Measurements from ENCODE around the gene ATOH8.

Gene ATOH8

GRCh38 chr2:85795331-85796045 is 41.7 kb downstream of the ATOH8 start:
- Histone ChIP-seq H3K9ac (ENCODE audit: low read depth, low read length) (no peak overlapping the region), H3K27ac (ENCODE audit: low read length) (no peak overlapping the region), H3K27me3 (ENCODE audit: insufficient read depth, low read length) (no peaks in the 10 kb centered on the region), H3K4me3 (ENCODE audit: low read length) (no peak overlapping the region), H3K4me1 (ENCODE audit: insufficient read depth, low read length) (no peaks in the 10 kb centered on the region), H3K36me3 (ENCODE audit: insufficient read depth, low read depth, low read length) (no peaks in the 10 kb centered on the region), H3K9me3 (ENCODE audit: insufficient read depth, low read depth, low read length) (no peaks in the 10 kb centered on the region)

- Histone ChIP-seq H3K27ac (ENCODE audit: low read length) (no peak overlapping the region), H3K4me3 (ENCODE audit: low read length) (no peak overlapping the region), H3K9ac (ENCODE audit: low read depth, low read length) (no peak overlapping the region)
These were observed 42.2 kb downstream of the ATOH8 start for GRCh38 chr2:85796046-85796340.

GRCh38 chr2:85796341-85797262 is 42.8 kb downstream of the ATOH8 start:
- no peak overlapping the region for H3K4me3 ChIP-seq (ENCODE audit: low read length)

More at GRCh38 chr2:85796046-85796340, 42.2 kb downstream of the ATOH8 start:
- Histone ChIP-seq H3K9me3 (ENCODE audit: insufficient read depth, low read depth, low read length) (no peaks in the 10 kb centered on the region), H3K27me3 (ENCODE audit: insufficient read depth, low read length) (no peaks in the 10 kb centered on the region), H3K4me1 (ENCODE audit: insufficient read depth, low read length) (no peaks in the 10 kb centered on the region), H3K36me3 (ENCODE audit: insufficient read depth, low read depth, low read length) (no peaks in the 10 kb centered on the region)

GRCh38 chr2:85797263-85797660 is 43.5 kb downstream of the ATOH8 start:
- no peaks in the 10 kb centered on the region for H3K27me3 ChIP-seq (ENCODE audit: insufficient read depth, low read length)
- H3K27ac ChIP-seq (ENCODE audit: low read length) = no peak overlapping the region

More at GRCh38 chr2:85796341-85797262, 42.8 kb downstream of the ATOH8 start:
- no peak overlapping the region for H3K9ac ChIP-seq (ENCODE audit: low read depth, low read length)
- H3K4me1 ChIP-seq (ENCODE audit: insufficient read depth, low read length) = no peaks in the 10 kb centered on the region
- no peaks in the 10 kb centered on the region for H3K27me3 ChIP-seq (ENCODE audit: insufficient read depth, low read length)
- no peaks in the 10 kb centered on the region for H3K36me3 ChIP-seq (ENCODE audit: insufficient read depth, low read depth, low read length)
- no peak overlapping the region for H3K27ac ChIP-seq (ENCODE audit: low read length)
- H3K9me3 ChIP-seq (ENCODE audit: insufficient read depth, low read depth, low read length) = no peaks in the 10 kb centered on the region

GRCh38 chr2:85797921-85798320 is 44.1 kb downstream of the ATOH8 start:
- H3K9me3 ChIP-seq (ENCODE audit: insufficient read depth, low read depth, low read length) = no peaks in the 10 kb centered on the region
- no peak overlapping the region for H3K4me3 ChIP-seq (ENCODE audit: low read length)
- no peaks in the 10 kb centered on the region for H3K27me3 ChIP-seq (ENCODE audit: insufficient read depth, low read length)
- no peak overlapping the region for H3K9ac ChIP-seq (ENCODE audit: low read depth, low read length)
- H3K4me1 ChIP-seq (ENCODE audit: insufficient read depth, low read length) = no peaks in the 10 kb centered on the region
- no peaks in the 10 kb centered on the region for H3K36me3 ChIP-seq (ENCODE audit: insufficient read depth, low read depth, low read length)
- no peak overlapping the region for H3K27ac ChIP-seq (ENCODE audit: low read length)

More at GRCh38 chr2:85797263-85797660, 43.5 kb downstream of the ATOH8 start:
- H3K9me3 ChIP-seq (ENCODE audit: insufficient read depth, low read depth, low read length) = no peaks in the 10 kb centered on the region
- H3K36me3 ChIP-seq (ENCODE audit: insufficient read depth, low read depth, low read length) = no peaks in the 10 kb centered on the region
- H3K4me1 ChIP-seq (ENCODE audit: insufficient read depth, low read length) = no peaks in the 10 kb centered on the region
- no peak overlapping the region for H3K4me3 ChIP-seq (ENCODE audit: low read length)
- no peak overlapping the region for H3K9ac ChIP-seq (ENCODE audit: low read depth, low read length)

GRCh38 chr2:85799215-85799956 is 45.6 kb downstream of the ATOH8 start:
- Histone ChIP-seq H3K36me3 (ENCODE audit: insufficient read depth, low read depth, low read length) (no peaks in the 10 kb centered on the region), H3K27ac (ENCODE audit: low read length) (no peak overlapping the region)

GRCh38 chr2:85800586-85800985 is 46.8 kb downstream of the ATOH8 start:
- H3K9ac ChIP-seq (ENCODE audit: low read depth, low read length) = no peak overlapping the region
- H3K27ac ChIP-seq (ENCODE audit: low read length) = no peak overlapping the region
- H3K9me3 ChIP-seq (ENCODE audit: insufficient read depth, low read depth, low read length) = no peaks in the 10 kb centered on the region
- H3K4me3 ChIP-seq (ENCODE audit: low read length) = no peak overlapping the region
- H3K27me3 ChIP-seq (ENCODE audit: insufficient read depth, low read length) = no peaks in the 10 kb centered on the region
- H3K36me3 ChIP-seq (ENCODE audit: insufficient read depth, low read depth, low read length) = no peaks in the 10 kb centered on the region
- no peaks in the 10 kb centered on the region for H3K4me1 ChIP-seq (ENCODE audit: insufficient read depth, low read length)

More at GRCh38 chr2:85799215-85799956, 45.6 kb downstream of the ATOH8 start:
- no peak overlapping the region for H3K4me3 ChIP-seq (ENCODE audit: low read length)
- H3K27me3 ChIP-seq (ENCODE audit: insufficient read depth, low read length) = no peaks in the 10 kb centered on the region
- no peaks in the 10 kb centered on the region for H3K9me3 ChIP-seq (ENCODE audit: insufficient read depth, low read depth, low read length)
- H3K9ac ChIP-seq (ENCODE audit: low read depth, low read length) = no peak overlapping the region
- no peaks in the 10 kb centered on the region for H3K4me1 ChIP-seq (ENCODE audit: insufficient read depth, low read length)

- H3K9me3 ChIP-seq (ENCODE audit: insufficient read depth, low read depth, low read length) = no peaks in the 10 kb centered on the region
- H3K4me3 ChIP-seq (ENCODE audit: low read length) = no peak overlapping the region
- H3K27ac ChIP-seq (ENCODE audit: low read length) = no peak overlapping the region
- no peaks in the 10 kb centered on the region for H3K36me3 ChIP-seq (ENCODE audit: insufficient read depth, low read depth, low read length)
- H3K4me1 ChIP-seq (ENCODE audit: insufficient read depth, low read length) = no peaks in the 10 kb centered on the region
- H3K27me3 ChIP-seq (ENCODE audit: insufficient read depth, low read length) = no peaks in the 10 kb centered on the region
- H3K9ac ChIP-seq (ENCODE audit: low read depth, low read length) = no peak overlapping the region
These were observed 48.1 kb downstream of the ATOH8 start for GRCh38 chr2:85801871-85802270.

- Histone ChIP-seq H3K4me1 (ENCODE audit: insufficient read depth, low read length) (no peaks in the 10 kb centered on the region), H3K36me3 (ENCODE audit: insufficient read depth, low read depth, low read length) (no peaks in the 10 kb centered on the region), H3K4me3 (ENCODE audit: low read length) (no peak overlapping the region), H3K27me3 (ENCODE audit: insufficient read depth, low read length) (no peaks in the 10 kb centered on the region), H3K27ac (ENCODE audit: low read length) (no peak overlapping the region), H3K9ac (ENCODE audit: low read depth, low read length) (no peak overlapping the region), H3K9me3 (ENCODE audit: insufficient read depth, low read depth, low read length) (no peaks in the 10 kb centered on the region)
These were observed 48.7 kb downstream of the ATOH8 start for GRCh38 chr2:85802354-85803103.

- Histone ChIP-seq H3K36me3 (ENCODE audit: insufficient read depth, low read depth, low read length) (no peaks in the 10 kb centered on the region), H3K4me1 (ENCODE audit: insufficient read depth, low read length) (no peaks in the 10 kb centered on the region), H3K9me3 (ENCODE audit: insufficient read depth, low read depth, low read length) (no peaks in the 10 kb centered on the region), H3K9ac (ENCODE audit: low read depth, low read length) (no peak overlapping the region), H3K27me3 (ENCODE audit: insufficient read depth, low read length) (no peaks in the 10 kb centered on the region), H3K4me3 (ENCODE audit: low read length) (no peak overlapping the region), H3K27ac (ENCODE audit: low read length) (no peak overlapping the region)
These were observed 50.1 kb downstream of the ATOH8 start for GRCh38 chr2:85803704-85804425.
